HepG2 (cell line): ENCODE data around the gene ARPC1A. TPM values are rescaled to one million over a fixed set of nuclear protein-coding genes. Genes with fewer than 3 reads are reported as not detected.

ENCODE experiments used
- ARNT2 ChIP-seq: sonication (generic); formaldehyde crosslinking; IDR thresholded peaks from 2 replicates; pipeline ENCODE4 v1.8.0; 2022; ENCODE audit warnings: mild to moderate bottlenecking, low read depth, missing genetic modification reagents, moderate library complexity
- ATF7-NPFF ChIP-seq: sonication (generic); formaldehyde crosslinking; IDR thresholded peaks from 2 replicates; pipeline ENCODE4 v1.8.1; 2023; ENCODE audit warnings: mild to moderate bottlenecking, low read depth, missing genetic modification reagents, moderate library complexity
- EZH2 ChIP-seq: conservative IDR thresholded peaks from 2 replicates; pipeline ENCODE4 v1.6.1; 2012; ENCODE audit warnings: mild to moderate bottlenecking, low read depth, low read length, moderate library complexity
- IRF2 ChIP-seq: IDR thresholded peaks from 2 replicates; pipeline ENCODE4 v1.6.1; 2018; ENCODE audit warnings: missing genetic modification reagents, missing compliant biosample characterization
- MAX ChIP-seq: IDR thresholded peaks from 2 replicates; pipeline ENCODE4 v1.6.1; 2012; ENCODE audit warnings: inconsistent platforms
- MTF1 ChIP-seq: sonication (generic); formaldehyde crosslinking; IDR thresholded peaks from 2 replicates; pipeline ENCODE4 v1.5.0; 2020; ENCODE audit warnings: missing genetic modification reagents
- NFATC3 ChIP-seq: sonication (generic); formaldehyde crosslinking; IDR thresholded peaks from 2 replicates; pipeline ENCODE4 v1.5.1; 2020; ENCODE audit warnings: mild to moderate bottlenecking, missing genetic modification reagents
- NFE2L2 ChIP-seq: fragments of 150-350 bp; IDR thresholded peaks from 2 replicates; pipeline ENCODE4 v1.6.1; 2014; ENCODE audit warnings: low read length
- NFYB ChIP-seq: sonication (generic); formaldehyde crosslinking; IDR thresholded peaks from 2 replicates; pipeline ENCODE4 v1.4.0; 2020; ENCODE audit warnings: missing genetic modification reagents
- POLR2A ChIP-seq, 2 experiments: IDR thresholded peaks; 2 replicates each; pipeline ENCODE4 v1.6.1; 2011; ENCODE audit warnings: low read depth in 2 of 2, low read length in 2 of 2, mild to moderate bottlenecking in 1 of 2, moderate library complexity in 1 of 2; ENCODE audit not compliant: insufficient read depth in 1 of 2
- RXRB ChIP-seq: IDR thresholded peaks from 2 replicates; pipeline ENCODE4 v1.6.1; 2016; ENCODE audit warnings: borderline replicate concordance, missing genetic modification reagents, missing compliant biosample characterization
- SIN3A ChIP-seq: IDR thresholded peaks from 2 replicates; pipeline ENCODE4 v1.6.1; 2011; ENCODE audit warnings: low read depth, mild to moderate bottlenecking, control low read depth, low read length, borderline replicate concordance
- SIN3B ChIP-seq: fragments of 150-350 bp; IDR thresholded peaks from 2 replicates; pipeline ENCODE4 v1.6.1; 2014; ENCODE audit warnings: low read length
- SP1 ChIP-seq, 2 experiments: fragments of 450-650 bp in 1 of 2; sonication (generic) in 1 of 2; formaldehyde crosslinking in 1 of 2; IDR thresholded peaks; 2 replicates each; pipeline versions ENCODE4 v1.4.0 to v1.6.1; 2016 to 2020; ENCODE audit warnings: missing genetic modification reagents in 1 of 2
- ZMYM3 ChIP-seq: sonication (generic); formaldehyde crosslinking; IDR thresholded peaks from 2 replicates; pipeline ENCODE4 v1.5.1; 2020; ENCODE audit warnings: mild to moderate bottlenecking, missing genetic modification reagents
- ZNF180 ChIP-seq: sonication (generic); formaldehyde crosslinking; IDR thresholded peaks from 2 replicates; pipeline ENCODE4 v1.4.0; 2020; ENCODE audit warnings: low read depth, missing genetic modification reagents, borderline replicate concordance
- ZNF280B ChIP-seq: sonication (generic); formaldehyde crosslinking; IDR thresholded peaks from 2 replicates; pipeline ENCODE4 v1.5.0; 2020; ENCODE audit warnings: missing genetic modification reagents, mild to moderate bottlenecking, borderline replicate concordance
- ZNF292 ChIP-seq: sonication (generic); formaldehyde crosslinking; IDR thresholded peaks from 2 replicates; pipeline ENCODE4 v1.8.1; 2022; ENCODE audit warnings: mild to moderate bottlenecking, low read depth, missing genetic modification reagents, borderline replicate concordance
- ZNF503 ChIP-seq: sonication (generic); formaldehyde crosslinking; IDR thresholded peaks from 2 replicates; pipeline ENCODE4 v1.4.0; 2020; ENCODE audit warnings: missing genetic modification reagents
- ZNF577 ChIP-seq: sonication (generic); formaldehyde crosslinking; IDR thresholded peaks from 2 replicates; pipeline ENCODE4 v1.4.0; 2020; ENCODE audit warnings: mild to moderate bottlenecking, low read depth, missing genetic modification reagents, borderline replicate concordance
- polyA plus RNA-seq, 8 experiments: library from polyadenylated mRNA; depleted of rRNA in 3 of 8; stranded (reverse) in 7 of 8; unstranded in 1 of 8; fragments of >200 nt; fragmentation: Illumina TruSeq in 4 of 8; extraction: Trizol in 4 of 8; gene quantifications; 2 replicates each; pipeline versions ENCODE4 v1.2.1 to v1.2.3, GENCODE V29; 2011 to 2016; ENCODE audit warnings: low read depth in 4 of 8, missing spikeins in 1 of 8, mixed read lengths in 1 of 8; ENCODE audit not compliant: insufficient read depth in 1 of 8
- total RNA-seq, 5 experiments: library from RNA; depleted of rRNA; stranded (reverse); fragments of >200 nt; fragmentation: Illumina TruSeq; extraction: Trizol; gene quantifications; 2 replicates each; pipeline ENCODE4 v1.2.3, GENCODE V29; 2016; ENCODE audit warnings: low read depth in 1 of 5
- TF ChIP-seq, protein P1 (sequence below): sonication (generic); formaldehyde crosslinking; IDR thresholded peaks from 2 replicates; pipeline ENCODE4 v1.8.1; 2022; ENCODE audit warnings: low read depth, mild to moderate bottlenecking, missing genetic modification reagents
- TF ChIP-seq, protein P2 (sequence below): sonication (generic); formaldehyde crosslinking; IDR thresholded peaks from 2 replicates; pipeline ENCODE4 v1.8.0; 2022; ENCODE audit warnings: missing genetic modification reagents, mild to moderate bottlenecking, borderline replicate concordance

ARPC1A gene
- total and polyA plus RNA-seq, 2 of the 13 experiments (the other 11 are each of a cell fraction or from before 2014, with no cell fraction given): 44.3 to 88.5 TPM

DNA sequence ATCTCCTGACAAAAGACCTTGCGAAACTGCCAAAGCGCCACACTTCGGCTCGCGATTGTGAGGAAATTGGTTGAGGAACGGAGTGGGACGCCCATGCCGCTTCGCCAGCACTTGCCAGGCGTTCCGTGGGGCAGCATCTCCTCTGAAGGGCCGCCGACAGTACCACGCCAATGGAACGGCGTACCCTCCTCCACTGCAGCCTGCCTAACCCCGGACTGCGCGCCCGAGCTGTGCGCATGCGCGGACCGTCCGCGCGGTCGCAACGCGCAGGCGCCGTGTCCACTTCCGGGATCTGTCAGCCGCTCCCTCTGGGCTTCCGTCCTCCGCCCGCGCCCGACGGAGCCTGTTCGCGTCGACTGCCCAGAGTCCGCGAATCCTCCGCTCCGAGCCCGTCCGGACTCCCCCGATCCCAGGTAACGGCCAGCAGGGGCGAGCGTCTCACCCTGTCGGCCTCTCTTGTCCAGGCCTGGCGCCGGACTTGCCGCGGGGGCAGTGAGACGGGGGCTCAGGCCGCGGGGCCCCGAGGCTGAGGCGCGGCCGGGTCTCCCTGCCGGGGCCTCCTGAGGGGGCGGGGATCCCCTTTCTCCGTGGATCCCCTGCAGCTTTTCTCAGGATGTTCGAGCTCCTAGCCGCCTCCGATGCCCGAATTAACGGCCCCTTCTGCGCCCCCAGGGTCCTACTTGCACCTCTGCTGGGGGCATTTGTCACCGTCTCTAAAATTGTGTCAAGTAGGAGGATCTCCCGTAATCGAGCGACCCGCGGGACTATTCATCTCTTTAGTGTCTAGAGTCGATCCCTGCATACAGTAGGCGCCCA lies at the start of gene ARPC1A (continued):
- peak; percentile 72; the same call in 1 of the 2 replicates for TF ChIP-seq MTF1 (CRISPR knock-in tag)
- peak; percentile 42 for TF ChIP-seq ZMYM3 (CRISPR knock-in tag)
- peak; percentile 89 to 97 for TF ChIP-seq POLR2A (IDR thresholded peaks at IDR 0.05; ENCODE audit: insufficient read depth in 1 of 2, low read depth in 2 of 2, low read length in 2 of 2)
- peak; percentile 90 for TF ChIP-seq ATF7-NPFF
- TF ChIP-seq ZNF180: no peak; the same call in 1 of the 2 replicates
- TF ChIP-seq SP1 (IDR thresholded peaks at IDR 0.05): no peak
- peak; percentile 39; the same call in 1 of the 2 replicates for TF ChIP-seq SP1 (CRISPR knock-in tag; IDR thresholded peaks at IDR 0.05)
- no peak; the same call in 1 of the 2 replicates for TF ChIP-seq SIN3B
- TF ChIP-seq NFE2L2: no peak
- TF ChIP-seq MAX: peak; percentile 76
- TF ChIP-seq ARNT2 (CRISPR knock-in tag): peak; percentile 72
- peak; percentile 65 for TF ChIP-seq RXRB
- 0 out of 2 replicates have a peak, but pooled peaks have one; percentile 35 for TF ChIP-seq NFYB (CRISPR knock-in tag)
- TF ChIP-seq ZNF577 (CRISPR knock-in tag): no peak
- peak; percentile 52; the same call in 1 of the 2 replicates for TF ChIP-seq NFATC3 (CRISPR knock-in tag)
- TF ChIP-seq, protein P1, sequence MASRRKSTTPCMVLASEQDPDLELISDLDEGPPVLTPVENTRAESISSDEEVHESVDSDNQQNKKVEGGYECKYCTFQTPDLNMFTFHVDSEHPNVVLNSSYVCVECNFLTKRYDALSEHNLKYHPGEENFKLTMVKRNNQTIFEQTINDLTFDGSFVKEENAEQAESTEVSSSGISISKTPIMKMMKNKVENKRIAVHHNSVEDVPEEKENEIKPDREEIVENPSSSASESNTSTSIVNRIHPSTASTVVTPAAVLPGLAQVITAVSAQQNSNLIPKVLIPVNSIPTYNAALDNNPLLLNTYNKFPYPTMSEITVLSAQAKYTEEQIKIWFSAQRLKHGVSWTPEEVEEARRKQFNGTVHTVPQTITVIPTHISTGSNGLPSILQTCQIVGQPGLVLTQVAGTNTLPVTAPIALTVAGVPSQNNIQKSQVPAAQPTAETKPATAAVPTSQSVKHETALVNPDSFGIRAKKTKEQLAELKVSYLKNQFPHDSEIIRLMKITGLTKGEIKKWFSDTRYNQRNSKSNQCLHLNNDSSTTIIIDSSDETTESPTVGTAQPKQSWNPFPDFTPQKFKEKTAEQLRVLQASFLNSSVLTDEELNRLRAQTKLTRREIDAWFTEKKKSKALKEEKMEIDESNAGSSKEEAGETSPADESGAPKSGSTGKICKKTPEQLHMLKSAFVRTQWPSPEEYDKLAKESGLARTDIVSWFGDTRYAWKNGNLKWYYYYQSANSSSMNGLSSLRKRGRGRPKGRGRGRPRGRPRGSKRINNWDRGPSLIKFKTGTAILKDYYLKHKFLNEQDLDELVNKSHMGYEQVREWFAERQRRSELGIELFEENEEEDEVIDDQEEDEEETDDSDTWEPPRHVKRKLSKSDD (CRISPR knock-in tag): no peak
- peak; percentile 68; the same call in 1 of the 2 replicates for TF ChIP-seq ZNF280B (CRISPR knock-in tag)
- TF ChIP-seq EZH2: no peak
- TF ChIP-seq IRF2 (CRISPR knock-in tag): peak; percentile 67
- TF ChIP-seq, protein P2, sequence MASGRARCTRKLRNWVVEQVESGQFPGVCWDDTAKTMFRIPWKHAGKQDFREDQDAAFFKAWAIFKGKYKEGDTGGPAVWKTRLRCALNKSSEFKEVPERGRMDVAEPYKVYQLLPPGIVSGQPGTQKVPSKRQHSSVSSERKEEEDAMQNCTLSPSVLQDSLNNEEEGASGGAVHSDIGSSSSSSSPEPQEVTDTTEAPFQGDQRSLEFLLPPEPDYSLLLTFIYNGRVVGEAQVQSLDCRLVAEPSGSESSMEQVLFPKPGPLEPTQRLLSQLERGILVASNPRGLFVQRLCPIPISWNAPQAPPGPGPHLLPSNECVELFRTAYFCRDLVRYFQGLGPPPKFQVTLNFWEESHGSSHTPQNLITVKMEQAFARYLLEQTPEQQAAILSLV (CRISPR knock-in tag): peak; percentile 94
- TF ChIP-seq ZNF503 (CRISPR knock-in tag): peak; percentile 55
- no peak; the same call in 1 of the 2 replicates for TF ChIP-seq ZNF292 (CRISPR knock-in tag)
- peak; percentile 75; the same call in 1 of the 2 replicates for TF ChIP-seq SIN3A
